T-helper 22 cell (primary cell): ENCODE results near the gene TMEM234.
A peak's percentile ranks its signal among the peaks of the same experiment; 100 is the strongest.
"Not testable (repeated sequence)": the region's sequence is repeated elsewhere in the genome, so short reads cannot be mapped to it uniquely, and the experiment has no call there.

ENCODE experiments used
- DNase-seq: peaks from one replicate; pipeline ENCODE4 v3.0.0-alpha.2; 2020; ENCODE audit warnings: low read depth

Gene TMEM234

GRCh38 chr1:32221980-32222755 lies at the start of gene TMEM234, which contains the start of gene EIF3I:
TSS of gene TMEM234 (minus strand) at chr1:32222353. CDS start at chr1:32222322, 31 bp downstream.
TSS of gene EIF3I (plus strand) at chr1:32222407. CDS start at chr1:32222442, 35 bp downstream.
- peak; percentile 87 for DNase-seq

- no peak for DNase-seq
These were observed 47.6 kb upstream of the TMEM234 start for GRCh38 chr1:32269744-32270143.

- DNase-seq, result no peak
These were observed 44.9 kb upstream of the TMEM234 start for GRCh38 chr1:32266921-32267591.

GRCh38 chr1:32265846-32266245 lies 43.7 kb upstream of the TMEM234 start:
- no peak for DNase-seq

DNA sequence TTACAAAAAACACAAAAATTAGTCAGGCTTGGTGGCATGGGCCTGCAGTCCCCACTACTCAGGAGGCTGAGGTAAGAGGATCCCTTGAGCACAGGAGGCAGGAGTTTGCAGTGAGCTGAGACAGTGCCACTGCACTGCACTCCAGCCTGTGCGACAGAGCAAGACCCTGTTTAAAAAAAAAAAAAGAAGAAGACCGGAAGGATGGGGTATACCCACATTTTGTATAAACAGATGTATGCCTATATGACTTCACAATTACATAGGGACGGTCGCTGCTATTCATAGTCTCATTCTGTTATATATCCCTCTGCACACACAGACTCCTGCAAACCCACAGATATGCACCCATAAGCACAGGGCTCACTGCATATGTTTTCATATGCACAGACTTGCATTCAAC lies 41.6 kb upstream of the TMEM234 start:
- no peak for DNase-seq

- not testable (repeated sequence) for DNase-seq
These were observed 41.1 kb upstream of the TMEM234 start for GRCh38 chr1:32263236-32263593.

DNA sequence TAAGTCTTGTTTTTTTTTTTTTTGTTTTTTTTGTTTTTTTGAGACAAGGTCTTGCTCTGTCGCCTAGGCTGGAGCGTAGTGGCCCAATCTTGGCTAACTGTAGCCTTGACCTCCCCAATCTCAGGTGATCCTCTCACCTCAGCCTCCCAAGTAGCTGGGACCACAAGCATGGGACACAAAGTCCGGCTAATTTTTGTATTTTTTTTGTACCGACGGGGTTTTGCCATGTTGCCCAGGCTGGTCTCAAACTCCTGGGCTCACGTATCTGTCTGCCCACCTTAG lies 35.0 kb upstream of the TMEM234 start:
- DNase-seq, result no peak

GRCh38 chr1:32256473-32257226 lies 34.5 kb upstream of the TMEM234 start:
- DNase-seq, result no peak

GRCh38 chr1:32255072-32256071 lies 33.2 kb upstream of the TMEM234 start:
- no peak for DNase-seq

DNA sequence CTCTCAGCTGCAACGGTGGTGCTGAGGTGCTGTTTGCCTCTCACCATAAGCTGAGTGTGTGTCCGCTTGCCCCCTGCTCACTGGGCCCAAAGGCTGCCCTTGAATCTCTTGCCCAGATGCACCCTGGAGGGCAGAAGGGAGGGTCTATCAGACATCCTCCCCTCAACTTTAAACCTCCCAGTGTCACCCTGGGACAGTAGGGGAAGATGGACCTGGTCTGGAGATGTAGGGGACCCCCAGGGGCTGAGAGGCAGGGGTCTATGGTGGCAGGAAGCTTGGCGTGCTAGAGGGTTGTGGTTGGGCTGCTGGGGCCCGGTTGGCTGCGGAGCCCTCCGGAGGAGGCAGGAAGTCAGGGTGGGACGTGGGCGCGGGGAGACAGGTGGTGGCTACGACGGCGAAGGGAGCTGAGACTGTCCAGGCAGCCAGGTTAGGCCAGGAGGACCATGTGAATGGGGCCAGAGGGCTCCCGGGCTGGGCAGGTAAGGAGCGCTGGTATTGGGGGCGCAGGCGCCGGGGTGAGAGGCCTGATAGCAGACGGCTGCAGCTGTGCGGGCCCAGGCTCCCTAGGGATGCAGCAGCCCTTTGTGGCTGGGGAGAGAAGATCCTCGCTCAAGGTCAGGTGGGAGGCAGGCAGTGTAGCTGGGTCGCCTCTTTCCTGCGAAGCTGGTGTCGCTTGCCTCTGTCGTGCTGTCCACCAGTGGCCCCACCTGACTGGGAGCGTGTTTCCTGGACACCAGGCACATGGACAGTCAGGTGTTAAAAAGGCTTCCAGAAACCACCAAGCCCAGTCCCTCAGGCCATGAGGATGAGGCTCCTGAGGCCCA lies 29.0 kb upstream of the TMEM234 start, which contains the start of gene LCK:
TSS of gene LCK (plus strand) at position 373 of the 824 bp plus-strand sequence. CDS start 23,065 bp downstream, outside the sequence.
- peak; percentile 34 for DNase-seq

- DNase-seq, result peak; percentile 82
These were observed 27.8 kb upstream of the TMEM234 start for GRCh38 chr1:32249831-32250525.

DNA sequence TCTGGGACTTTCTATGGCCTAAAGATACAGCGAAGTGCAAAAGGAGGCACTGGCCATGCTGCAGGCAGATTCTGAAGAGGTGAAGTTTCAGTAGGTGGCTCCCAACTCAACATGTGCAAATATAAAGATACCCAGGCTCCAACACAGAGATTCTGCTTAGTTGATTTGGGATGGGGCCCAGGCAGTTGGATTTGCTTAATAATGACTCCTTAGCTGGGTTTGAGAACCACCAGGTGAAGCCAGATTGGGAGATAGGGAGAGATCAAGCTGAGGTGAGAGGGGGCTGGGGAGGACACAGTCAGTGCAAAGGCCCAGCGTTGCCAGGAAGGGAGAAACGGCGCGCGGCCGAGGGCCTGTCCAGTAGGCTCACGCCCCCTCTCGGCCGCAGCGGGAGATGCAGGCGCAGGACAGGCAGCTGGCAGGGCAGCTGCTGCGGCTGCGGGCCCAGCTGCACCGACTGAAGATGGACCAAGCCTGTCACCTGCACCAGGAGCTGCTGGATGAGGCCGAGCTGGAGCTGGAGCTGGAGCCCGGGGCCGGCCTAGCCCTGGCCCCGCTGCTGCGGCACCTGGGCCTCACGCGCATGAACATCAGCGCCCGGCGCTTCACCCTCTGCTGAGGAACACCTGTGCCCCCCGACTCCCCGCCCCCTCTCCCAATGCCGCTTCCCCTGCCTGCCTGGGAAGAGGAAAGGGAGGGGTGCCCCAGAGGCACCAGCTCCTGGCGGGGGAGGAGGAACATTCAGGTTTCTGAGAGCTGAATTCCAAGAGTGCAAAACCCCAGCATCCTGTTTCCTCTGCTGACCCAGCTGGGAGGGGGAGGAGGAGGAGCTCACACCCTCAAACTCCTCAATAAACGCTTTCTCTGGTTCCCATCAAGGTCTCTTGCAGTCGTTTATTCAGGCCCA lies 26.1 kb upstream of the TMEM234 start:
- DNase-seq, result peak; percentile 52

GRCh38 chr1:32247452-32247851 lies 25.3 kb upstream of the TMEM234 start:
- DNase-seq, result no peak

DNA sequence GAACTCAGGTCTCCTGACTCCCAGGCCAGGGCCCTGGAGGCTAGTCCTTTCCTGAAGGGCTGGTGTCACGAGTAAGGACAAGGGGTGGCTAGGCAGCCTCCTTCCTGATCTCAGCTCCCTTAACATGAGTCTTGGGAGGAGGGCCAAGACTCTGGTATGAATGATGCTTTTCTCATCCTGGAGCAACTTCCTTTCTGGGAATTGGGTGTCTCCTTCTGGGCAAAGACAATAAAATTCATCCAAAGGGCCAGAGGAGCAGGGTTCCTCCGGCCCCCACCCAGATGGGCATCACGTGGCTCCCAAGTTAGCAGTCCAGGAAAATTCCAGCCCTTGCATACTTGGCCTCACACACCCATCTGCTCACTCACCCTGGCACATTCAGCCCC lies 24.7 kb upstream of the TMEM234 start, which contains the start of gene FAM167B:
TSS of gene FAM167B (plus strand) at position 335 of the 386 bp plus-strand sequence. CDS start 200 bp downstream, outside the sequence.
- DNase-seq, result no peak

DNA sequence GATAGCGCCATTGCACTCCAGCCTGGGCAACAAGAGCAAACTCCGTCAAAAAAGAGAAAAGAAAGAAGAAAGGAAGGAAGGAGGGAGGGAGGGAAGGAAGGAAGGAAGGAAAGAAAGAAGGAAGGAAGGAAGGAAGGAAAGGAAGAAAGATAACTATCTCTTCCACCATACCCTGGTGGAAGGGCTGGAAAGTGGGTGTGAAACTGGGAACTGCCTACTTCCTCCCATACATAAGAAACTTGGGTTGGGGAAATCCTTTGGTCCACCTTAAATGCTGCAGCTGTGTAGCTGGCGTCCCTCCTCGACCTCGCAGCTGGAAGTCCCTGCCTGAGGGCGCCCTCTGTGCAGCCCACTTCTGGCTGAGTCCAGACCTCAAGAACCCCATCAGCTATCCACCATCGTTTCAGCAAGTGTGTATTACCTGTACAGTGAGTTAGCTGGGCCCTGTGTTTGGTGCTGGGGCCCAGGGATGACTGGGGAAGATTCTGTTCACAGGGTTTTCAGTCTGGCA lies 20.2 kb upstream of the TMEM234 start:
- no peak for DNase-seq

- no peak for DNase-seq
These were observed 19.0 kb upstream of the TMEM234 start for GRCh38 chr1:32241001-32241763.

DNA sequence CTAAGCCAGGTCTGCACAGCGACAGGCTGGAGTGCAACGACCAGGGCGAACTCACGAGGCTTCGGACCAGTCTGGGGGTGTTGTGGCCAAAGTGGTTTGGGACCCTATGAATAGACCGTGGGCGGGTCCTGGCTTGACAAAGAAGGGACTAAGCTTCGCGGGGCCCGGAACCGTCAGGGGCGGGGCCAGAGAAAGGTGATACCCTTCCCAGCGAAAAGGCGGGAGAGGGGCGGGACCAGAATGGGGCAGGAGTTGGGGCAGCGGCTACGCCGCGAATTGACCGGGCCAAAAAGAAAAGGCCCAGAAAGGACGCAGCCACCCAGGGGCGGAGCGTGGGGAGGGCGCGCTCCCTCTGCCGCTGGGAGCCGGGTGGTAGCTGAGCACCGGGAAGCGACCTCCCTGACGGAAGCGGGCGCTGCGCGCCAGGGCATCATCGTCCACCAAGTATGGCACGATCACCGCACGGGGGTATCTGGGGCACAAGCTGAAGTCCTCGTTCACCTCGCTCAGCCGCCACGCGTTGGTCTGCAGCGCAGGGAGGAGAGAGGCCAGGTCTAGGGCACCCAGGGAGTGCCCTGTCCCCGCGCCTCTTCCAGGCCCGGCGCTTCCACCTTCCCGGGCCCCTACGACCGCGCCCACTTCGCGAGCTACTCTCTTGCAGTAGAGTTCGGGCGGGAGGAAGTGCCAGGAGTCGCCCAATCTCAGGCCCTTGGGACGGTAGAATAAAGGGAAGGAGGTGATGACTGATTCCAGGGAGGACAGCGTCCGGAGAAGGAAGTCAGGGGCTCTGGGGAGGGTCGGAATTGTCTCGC lies 18.2 kb upstream of the TMEM234 start:
- DNase-seq, result peak; percentile 51
